Heart left ventricle (tissue), 16 donors: Measurements from ENCODE around the gene CCNQ. TPM values are rescaled to one million over a fixed set of nuclear protein-coding genes. Genes with fewer than 3 reads are reported as not detected.
A peak's percentile ranks its signal among the peaks of the same experiment; 100 is the strongest.

ENCODE experiments used
- ATAC-seq, 4 donors: fragments of 200-7000 bp; cut with Tn5 transposase; one replicate each; pipeline ENCODE4 v1.9.1; 2020 to 2022; ENCODE audit warnings: moderate library complexity in 4 of 4, mild to moderate bottlenecking in 3 of 4, moderate number of reproducible peaks in 1 of 4
- DNase-seq, 5 donors: peaks; one replicate each; pipeline ENCODE4 v3.0.0-alpha.2; 2020
- H3K27ac ChIP-seq, 12 donors: fragments of 200-600 bp; sonication (generic) in 4 of 12; one replicate each; pipeline versions ENCODE4 v1.5.0 to v1.8.0; 2016 to 2022; ENCODE audit warnings: mild to moderate bottlenecking in 2 of 12
- H3K27me3 ChIP-seq, 9 donors: fragments of 200-600 bp; sonication (generic) in 2 of 9; one replicate each; pipeline versions ENCODE4 v1.5.1 to v1.8.0; 2016 to 2022; ENCODE audit warnings: mild to moderate bottlenecking in 3 of 9
- H3K36me3 ChIP-seq, 9 donors: fragments of 200-600 bp; sonication (generic) in 2 of 9; one replicate each; pipeline versions ENCODE4 v1.5.0 to v1.8.0; 2018 to 2022; ENCODE audit warnings: mild to moderate bottlenecking in 2 of 9
- H3K4me1 ChIP-seq, 12 donors: fragments of 200-600 bp; sonication (generic) in 4 of 12; one replicate each; pipeline versions ENCODE4 v1.5.0 to v1.8.0; 2016 to 2022; ENCODE audit warnings: mild to moderate bottlenecking in 3 of 12
- H3K4me3 ChIP-seq, 12 donors: fragments of 200-600 bp; sonication (generic) in 4 of 12; one replicate each; pipeline versions ENCODE4 v1.5.0 to v1.8.0; 2017 to 2022; ENCODE audit warnings: mild to moderate bottlenecking in 9 of 12, moderate library complexity in 4 of 12
- H3K9me3 ChIP-seq, 12 donors: fragments of 200-600 bp; sonication (generic) in 4 of 12; one replicate each; pipeline versions ENCODE4 v1.5.0 to v1.8.0; 2016 to 2022; ENCODE audit warnings: mild to moderate bottlenecking in 1 of 12
- POLR2A ChIP-seq, 2 donors: fragments of 450-650 bp; IDR thresholded peaks; one replicate each; pipeline ENCODE4 v1.6.1; 2017; ENCODE audit warnings: antibody characterized with exemption in 2 of 2, mild to moderate bottlenecking in 2 of 2, moderate library complexity in 2 of 2
- WGBS, 4 donors: extraction: QIAGEN DNeasy Blood & Tissue Kit in 2 of 4; methylation state at CpG; one replicate each; pipeline versions ENCODE4 v1.1.5 to v1.1.7; 2013 to 2018; 5-methylcytosine and 5-hydroxymethylcytosine counted together
- intact Hi-C, 10 donors: fragments of 100-400 bp; cut with DNase I; formaldehyde crosslinking; loops; one replicate each; pipeline versions ENCODE4 v1.11.1 to v1.14.2; 2022
- polyA plus RNA-seq, 2 donors: library from polyadenylated mRNA; stranded (reverse); fragments of 200-250 nt; gene quantifications; one replicate each; pipeline ENCODE4 v1.2.3, GENCODE V29; 2013
- total RNA-seq, 9 donors: library from RNA; depleted of rRNA in 2 of 9; stranded (reverse); fragments of >200 nt in 2 of 9; fragmentation: NEBNext Ultra II Directional in 3 of 9; extraction: Animal tissue kit (Norgen Biotek cat#: 25700) in 3 of 9; gene quantifications; one replicate each; pipeline versions ENCODE4 v1.1.0 to v1.2.4, GENCODE V29; 2016 to 2023
- TF ChIP-seq, protein P1 (sequence below), 12 donors: fragments of 200-600 bp; sonication (generic) in 4 of 12; IDR thresholded peaks; one replicate each; pipeline versions ENCODE4 v1.5.0 to v1.8.0; 2018 to 2022; ENCODE audit warnings: antibody characterized with exemption in 12 of 12, mild to moderate bottlenecking in 5 of 12
- donor health status: ischemic (EF 13 %, LVEDD 7.1; RV severe dilation, severe dysfunction).
- donor health status: healthy with polysubstance abuse.
- donor health status: DM: no; HTN: yes; CAD: no.
- donor health status: DM: no; HTN: no; CAD: no.
- donor health status: ischemic (EF 25% LVEDD 6.9; RV normal size, moderate dysfunction).
- donor health status: ischemic (EF 25% LVEDD 5.7; RV mildly dilated, moderate dysfunction).
- donor health status: healthy.
- donor health status: DM: yes; HTN: yes; CAD: no.
- donor health status: ischemic (EF 35%, LVEDD 5.7; RV mildly dilated, moderate dysfunction).
- donor health status: nonischemic (EF 11% LVEDD 7.7; RV severe dilation, severe dysfunction).
- donor health status: DM: yes; HTN: yes; CAD: no.
- donor health status: PGD.
- donor health status: ischemic (EF 29% LVEDD 5.4; RV normal size, mild dysfunction).
- donor health status: nonischemic (EF 23%, LVEDD 6.1; RV moderate dilation, normal function).

CCNQ gene
- total and polyA plus RNA-seq, 11 donors: 16.2 to 126 (median 46.5) TPM

DNA sequence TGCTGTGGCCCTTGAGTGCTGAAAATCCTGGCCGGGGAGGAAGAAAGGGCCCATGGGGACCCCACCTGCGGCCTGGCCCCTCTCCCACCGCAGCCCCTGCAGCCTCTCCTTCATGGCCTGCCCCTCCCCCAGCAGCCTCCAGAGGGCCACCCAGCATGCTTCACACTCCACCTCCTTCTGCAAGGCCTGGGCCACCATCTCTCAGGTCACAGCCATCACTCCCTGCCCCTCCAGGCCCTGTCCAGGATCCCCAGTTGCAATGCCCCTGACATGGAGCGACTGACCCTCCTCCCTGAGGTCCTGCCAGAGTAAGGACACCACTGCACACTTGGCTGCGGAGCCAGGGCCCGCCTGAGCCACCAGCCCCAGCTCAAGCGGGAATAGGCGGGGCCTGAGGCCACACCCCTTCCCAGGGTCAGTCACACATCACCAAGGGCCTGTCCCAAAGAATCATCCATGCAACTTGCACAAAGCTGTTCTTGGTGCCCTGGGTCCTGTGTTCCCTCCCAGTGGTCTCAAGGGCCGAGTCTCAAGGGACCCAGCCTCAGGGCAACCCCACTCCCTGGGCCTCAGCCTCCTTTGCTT, 32.9 kb downstream of the CCNQ start:
- TF ChIP-seq POLR2A (IDR thresholded peaks at IDR 0.05): no peak
- TF ChIP-seq, protein P1, sequence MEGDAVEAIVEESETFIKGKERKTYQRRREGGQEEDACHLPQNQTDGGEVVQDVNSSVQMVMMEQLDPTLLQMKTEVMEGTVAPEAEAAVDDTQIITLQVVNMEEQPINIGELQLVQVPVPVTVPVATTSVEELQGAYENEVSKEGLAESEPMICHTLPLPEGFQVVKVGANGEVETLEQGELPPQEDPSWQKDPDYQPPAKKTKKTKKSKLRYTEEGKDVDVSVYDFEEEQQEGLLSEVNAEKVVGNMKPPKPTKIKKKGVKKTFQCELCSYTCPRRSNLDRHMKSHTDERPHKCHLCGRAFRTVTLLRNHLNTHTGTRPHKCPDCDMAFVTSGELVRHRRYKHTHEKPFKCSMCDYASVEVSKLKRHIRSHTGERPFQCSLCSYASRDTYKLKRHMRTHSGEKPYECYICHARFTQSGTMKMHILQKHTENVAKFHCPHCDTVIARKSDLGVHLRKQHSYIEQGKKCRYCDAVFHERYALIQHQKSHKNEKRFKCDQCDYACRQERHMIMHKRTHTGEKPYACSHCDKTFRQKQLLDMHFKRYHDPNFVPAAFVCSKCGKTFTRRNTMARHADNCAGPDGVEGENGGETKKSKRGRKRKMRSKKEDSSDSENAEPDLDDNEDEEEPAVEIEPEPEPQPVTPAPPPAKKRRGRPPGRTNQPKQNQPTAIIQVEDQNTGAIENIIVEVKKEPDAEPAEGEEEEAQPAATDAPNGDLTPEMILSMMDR (IDR thresholded peaks at IDR 0.05): no peak
- DNase-seq: no peak
- no peak overlapping the region for H3K27ac ChIP-seq
- no peak overlapping the region for H3K4me3 ChIP-seq
- H3K9me3 ChIP-seq: no peaks in the 10 kb centered on the region
- no peak for ATAC-seq
- peaks cover 0 to 19% (median 0%) of the 10 kb centered on the region in 9 donors for H3K27me3 ChIP-seq
- 68 to 84% (median 78%) methylated on average over 9 of the region's 9 CpGs for WGBS, 4 donors
- H3K4me1 ChIP-seq: no peaks in the 10 kb centered on the region
- no peaks in the 10 kb centered on the region for H3K36me3 ChIP-seq
- intact Hi-C loops: no loop called here

DNA sequence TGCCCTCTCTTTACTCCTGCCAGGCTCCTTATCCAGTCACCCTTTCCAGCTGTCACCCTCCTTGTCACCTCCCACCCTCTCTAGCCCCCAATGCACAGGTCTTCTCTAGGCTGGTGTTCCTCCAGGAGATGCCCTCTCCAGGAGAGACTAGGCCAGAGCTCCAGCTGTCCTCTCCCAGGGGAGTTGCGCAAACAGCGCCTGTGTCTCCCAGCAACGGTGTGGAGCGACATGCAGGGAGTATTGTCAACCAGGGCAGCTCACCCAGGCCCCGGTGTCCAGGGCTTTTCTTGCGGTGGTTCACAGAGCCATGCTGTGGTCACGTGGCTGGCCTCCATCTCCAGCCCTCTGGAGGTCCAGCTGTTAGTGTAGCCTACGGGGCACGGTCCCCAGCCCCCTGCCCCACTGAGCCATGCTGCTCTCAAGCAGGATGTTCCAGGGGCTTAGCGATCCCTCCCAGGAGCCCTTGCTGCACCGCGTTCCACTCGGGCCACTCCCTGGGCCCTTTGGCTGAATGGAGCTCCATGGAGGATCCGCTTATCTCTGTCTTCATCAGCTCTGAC, 34.8 kb downstream of the CCNQ start:
- H3K27ac ChIP-seq: no peak overlapping the region
- WGBS, 4 donors: 53 to 79% (median 73%) methylated on average over 8 to 14 of the region's 14 CpGs
- peaks cover 0 to 21% (median 0%) of the 10 kb centered on the region in 9 donors for H3K27me3 ChIP-seq
- no peak overlapping the region for H3K4me3 ChIP-seq
- ATAC-seq: peak in 2 of 4 donors; percentile 16 to 37
- no peak for TF ChIP-seq POLR2A (IDR thresholded peaks at IDR 0.05)
- peak in 2 of 5 donors; percentile 48 to 49 for DNase-seq
- H3K9me3 ChIP-seq: no peaks in the 10 kb centered on the region
- no peaks in the 10 kb centered on the region for H3K4me1 ChIP-seq
- intact Hi-C loops: no loop called here
- no peaks in the 10 kb centered on the region for H3K36me3 ChIP-seq

DNA sequence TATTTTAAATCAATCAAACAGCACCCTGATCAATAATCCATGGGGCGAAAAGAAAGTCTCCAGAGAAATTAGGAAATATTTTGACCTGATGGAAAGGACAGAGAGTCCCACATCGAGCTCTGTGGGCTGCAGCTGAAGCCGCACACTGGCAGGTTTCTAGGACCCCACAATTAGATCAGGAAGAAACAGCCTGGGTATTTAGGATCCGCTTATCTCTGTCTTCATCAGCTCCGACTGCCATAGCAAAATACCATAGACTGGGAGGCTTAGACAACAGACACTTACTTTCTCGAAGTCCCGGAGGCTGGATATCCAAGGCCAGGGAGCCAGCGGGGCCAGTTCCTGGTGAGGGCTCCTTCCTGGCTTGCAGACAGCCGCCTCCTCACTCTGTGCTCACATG, 36.4 kb downstream of the CCNQ start:
- intact Hi-C loops: no loop called here
- no peak overlapping the region for H3K4me3 ChIP-seq
- ATAC-seq: no peak

DNA sequence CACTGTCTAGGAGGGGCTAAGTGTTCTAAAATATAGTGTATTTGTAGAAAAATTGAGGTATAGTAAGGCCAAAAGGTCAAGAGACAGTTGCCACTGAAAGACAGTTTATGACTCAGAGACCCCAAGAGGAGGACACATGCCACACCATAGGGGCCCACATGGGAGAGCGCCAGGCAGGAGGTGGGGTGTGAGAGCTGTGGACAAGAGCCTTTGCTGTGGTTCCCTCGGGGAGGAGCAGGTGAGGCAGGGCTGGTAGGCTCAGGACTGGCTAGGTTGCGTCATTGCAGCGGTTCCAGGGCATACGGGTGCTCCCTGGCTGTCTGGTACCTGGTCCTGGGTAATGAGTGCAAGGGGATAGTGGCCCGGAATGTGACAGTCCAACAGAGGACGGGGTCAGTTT, 37.6 kb downstream of the CCNQ start:
- no peak for DNase-seq
- no peaks in the 10 kb centered on the region for H3K4me1 ChIP-seq
- no peak overlapping the region for H3K27ac ChIP-seq
- H3K36me3 ChIP-seq: no peaks in the 10 kb centered on the region
- intact Hi-C loops: no loop called here
- H3K9me3 ChIP-seq: no peaks in the 10 kb centered on the region
- TF ChIP-seq, protein P1 (IDR thresholded peaks at IDR 0.05): no peak
- TF ChIP-seq POLR2A (IDR thresholded peaks at IDR 0.05): no peak
- peaks cover 0 to 17% (median 0%) of the 10 kb centered on the region in 9 donors for H3K27me3 ChIP-seq
- ATAC-seq: no peak
- 84 to 95% (median 89%) methylated on average over 4 to 7 of the region's 7 CpGs for WGBS, 4 donors
- no peak overlapping the region for H3K4me3 ChIP-seq

More for the DNA sequence above, 36.4 kb downstream of the CCNQ start:
- Histone ChIP-seq H3K4me1 (no peaks in the 10 kb centered on the region), H3K9me3 (no peaks in the 10 kb centered on the region), H3K27ac (no peak overlapping the region), H3K27me3 (peaks cover 0 to 21% (median 0%) of the 10 kb centered on the region in 9 donors), H3K36me3 (no peaks in the 10 kb centered on the region)
- DNase-seq: no peak
- TF ChIP-seq POLR2A (IDR thresholded peaks at IDR 0.05): no peak
- TF ChIP-seq, protein P1 (IDR thresholded peaks at IDR 0.05): no peak
- WGBS, 4 donors: 88 to 98% (median 96%) methylated on average over 9 of the region's 9 CpGs
